HG02571 (cell line): Measurements from ENCODE around the gene PHACTR3.

Source experiments
- ATAC-seq: cut with Tn5 transposase; IDR thresholded peaks from one replicate; pipeline ENCODE4 v1.9.1; 2021; ENCODE audit warnings: mild to moderate bottlenecking, moderate library complexity; ENCODE audit not compliant: unreplicated experiment

Gene PHACTR3

GRCh38 chr20:59785986-59786795, 181.9 kb downstream of the PHACTR3 start:
- ATAC-seq: no peak

- ATAC-seq: no peak
Observed at GRCh38 chr20:59786801-59787537, 182.6 kb downstream of the PHACTR3 start.

DNA sequence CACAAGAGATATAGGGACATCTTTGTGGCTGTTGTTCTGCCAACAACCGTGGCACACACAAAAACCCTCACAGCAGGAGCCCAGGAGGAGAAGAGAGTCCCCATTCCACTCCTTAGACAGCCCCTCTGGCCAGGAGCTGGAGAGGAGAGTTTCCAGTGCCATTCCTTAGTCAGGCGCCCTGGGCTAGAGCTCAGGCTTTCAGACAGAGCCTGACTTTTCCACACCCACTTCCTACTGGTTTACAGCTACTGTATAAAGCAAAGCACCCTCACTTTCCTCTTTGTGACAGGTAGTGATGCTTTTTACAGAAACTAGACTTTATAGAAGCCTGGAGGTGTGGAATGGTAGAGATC, 183.2 kb downstream of the PHACTR3 start:
- ATAC-seq: no peak

DNA sequence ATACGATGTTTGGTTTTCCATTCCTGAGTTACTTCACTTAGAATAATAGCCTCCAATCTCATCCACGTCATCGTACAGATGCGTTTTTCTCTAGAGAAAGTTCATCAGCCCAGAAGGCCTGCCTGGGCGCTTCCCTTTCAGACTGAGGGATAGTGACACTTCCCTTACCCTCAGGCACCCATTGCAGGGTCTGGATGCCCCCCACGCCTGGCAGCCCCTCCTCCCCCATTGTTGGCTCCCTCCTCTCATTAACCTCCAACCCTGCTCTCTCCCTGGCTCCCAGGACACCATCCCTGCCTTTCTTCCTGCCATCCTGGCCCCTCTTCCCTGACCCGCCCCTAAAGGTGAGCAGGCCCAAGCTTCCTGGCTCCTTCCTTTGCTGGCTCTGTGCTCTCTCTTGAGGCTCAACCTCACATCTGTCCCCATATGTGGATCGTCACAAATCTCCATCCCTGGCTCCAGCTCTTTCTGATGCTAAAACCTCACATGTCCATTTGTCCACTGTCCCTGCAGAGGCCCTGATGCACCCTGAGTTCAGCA, 183.9 kb downstream of the PHACTR3 start:
- ATAC-seq: no peak

- ATAC-seq: no peak
Observed at GRCh38 chr20:59788811-59789397, 184.6 kb downstream of the PHACTR3 start.

GRCh38 chr20:59789686-59790085, 185.3 kb downstream of the PHACTR3 start:
- no peak for ATAC-seq

DNA sequence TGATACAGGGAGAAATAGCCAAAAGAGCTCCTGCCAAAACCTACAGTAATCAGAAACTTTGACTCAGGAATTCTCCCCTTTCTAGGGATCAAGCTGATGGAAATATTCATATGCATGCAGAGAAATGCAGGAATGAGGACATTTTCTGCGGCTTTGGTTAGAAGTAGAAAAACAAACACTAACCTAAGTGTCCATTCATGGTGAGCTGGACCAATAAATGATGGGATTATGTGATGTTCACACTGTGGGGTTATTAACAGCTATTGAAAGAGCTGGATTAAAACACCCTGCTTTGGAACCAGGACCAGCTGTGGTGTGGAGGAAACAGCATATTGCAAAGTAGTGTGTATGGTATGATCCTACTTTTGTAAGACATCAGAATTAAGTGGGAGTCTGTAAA, 186.0 kb downstream of the PHACTR3 start:
- no peak for ATAC-seq

DNA sequence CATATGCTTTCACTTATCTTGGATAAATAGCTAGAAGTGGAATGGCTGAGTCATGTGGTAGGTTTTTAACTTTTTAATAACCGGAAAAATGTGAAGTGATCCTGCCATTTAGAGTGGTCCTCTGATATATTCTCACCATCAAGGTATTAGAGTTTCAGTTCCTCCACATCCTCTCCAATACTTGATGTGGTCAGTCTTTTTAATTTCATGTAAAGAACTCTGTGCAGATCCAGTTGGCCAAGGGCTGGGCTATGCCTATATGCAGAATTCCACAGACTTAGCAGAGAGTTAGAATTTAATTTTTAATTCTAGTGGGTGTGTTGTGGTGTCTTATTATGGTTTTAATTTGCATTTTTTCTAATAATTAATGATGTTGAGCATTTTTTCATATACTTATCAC, 188.0 kb downstream of the PHACTR3 start:
- no peak for ATAC-seq

DNA sequence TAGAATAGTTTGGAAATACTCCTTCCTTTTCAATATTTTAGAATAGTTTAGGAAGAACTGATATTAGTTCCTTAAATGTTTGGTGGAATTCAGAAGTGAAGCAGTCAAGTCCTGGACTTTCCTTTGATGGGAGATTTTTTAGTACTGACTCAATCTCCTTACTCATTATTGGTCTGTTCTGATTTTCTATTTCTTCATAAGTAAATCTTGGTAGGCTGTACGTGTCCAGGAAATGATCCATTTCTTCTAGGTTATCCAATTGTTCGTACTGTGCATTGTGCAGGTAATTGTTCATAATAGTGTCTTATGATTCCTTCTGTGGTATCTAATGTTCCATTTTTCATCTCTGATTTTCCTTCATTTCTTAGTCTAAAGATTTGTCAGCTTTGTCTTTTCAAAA, 190.2 kb downstream of the PHACTR3 start:
- no peak for ATAC-seq

DNA sequence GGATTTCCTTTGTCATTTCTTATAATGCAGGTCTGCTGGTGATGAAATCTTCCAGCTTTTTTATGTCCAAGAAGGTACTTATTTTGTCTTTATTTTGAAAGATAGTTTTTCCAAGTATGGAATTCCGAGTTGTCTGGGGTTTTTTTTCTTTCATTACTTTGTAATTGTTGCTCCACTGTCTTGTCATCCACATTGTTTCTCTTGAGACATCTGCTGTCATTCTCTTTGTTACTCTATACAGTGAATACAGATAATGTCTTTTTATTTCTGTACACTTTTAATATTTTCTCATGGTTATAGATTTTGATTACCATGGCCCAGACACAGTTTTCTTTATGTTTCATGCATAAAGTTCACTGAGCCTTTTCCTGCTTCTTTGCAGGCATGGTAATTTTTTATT, 196.0 kb downstream of the PHACTR3 start:
- ATAC-seq: no peak

DNA sequence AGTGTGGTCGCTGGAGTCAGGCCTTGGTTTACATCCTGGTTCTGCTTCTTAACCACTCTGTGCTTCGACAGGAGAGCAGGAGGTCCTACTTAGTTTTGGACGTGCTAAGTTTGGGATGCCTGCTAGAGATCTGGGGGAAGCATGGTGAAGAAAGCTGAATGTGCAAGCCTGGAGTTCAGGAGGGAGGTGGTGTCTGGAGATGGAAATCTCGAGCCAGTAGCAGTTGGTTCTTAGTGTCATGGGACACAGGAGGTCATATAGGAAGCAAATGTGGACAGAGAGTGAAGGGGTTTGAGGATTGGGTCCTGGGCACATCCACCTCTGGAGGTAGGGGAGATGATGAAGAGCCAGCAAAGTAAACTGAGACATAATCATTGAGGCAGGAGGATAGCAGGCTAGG, 197.7 kb downstream of the PHACTR3 start:
- ATAC-seq: no peak

DNA sequence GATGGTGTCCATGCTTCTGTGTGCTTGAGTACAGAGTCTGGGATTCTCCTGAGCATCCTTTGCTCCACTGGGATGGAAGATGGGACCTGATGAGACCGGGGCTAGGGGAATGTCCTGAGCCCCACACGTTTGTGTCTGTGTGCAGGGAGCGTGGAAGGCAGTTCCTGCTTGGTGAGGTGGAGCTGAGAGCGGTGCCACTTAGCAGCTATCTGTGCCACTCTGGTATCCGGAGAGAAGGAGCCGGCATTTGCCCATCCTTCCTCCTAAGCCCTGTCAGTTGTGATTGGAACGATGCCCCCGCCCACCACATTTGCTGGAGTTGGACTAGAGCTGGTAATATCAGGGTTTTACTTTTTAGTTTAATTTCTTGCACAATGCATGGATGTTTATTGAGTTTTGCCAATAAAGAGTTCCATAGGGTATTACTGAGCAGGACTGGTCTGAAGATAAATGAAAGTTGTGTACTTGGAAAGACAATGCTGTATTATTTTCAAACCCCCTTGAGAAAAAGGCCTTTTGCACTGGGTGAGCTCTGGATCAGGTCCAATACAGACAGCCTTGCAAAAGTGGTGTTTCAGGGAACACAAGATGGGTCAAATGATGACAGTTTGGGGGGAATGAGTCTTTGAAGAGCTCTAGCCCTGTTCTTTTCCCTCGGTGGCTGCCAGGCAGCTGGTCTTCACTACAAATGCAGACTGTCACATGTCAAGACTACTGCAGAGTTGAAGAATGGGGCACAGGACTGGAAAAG, 198.3 kb downstream of the PHACTR3 start:
- ATAC-seq: no peak

GRCh38 chr20:59804347-59804746, 200.0 kb downstream of the PHACTR3 start:
- ATAC-seq: no peak

DNA sequence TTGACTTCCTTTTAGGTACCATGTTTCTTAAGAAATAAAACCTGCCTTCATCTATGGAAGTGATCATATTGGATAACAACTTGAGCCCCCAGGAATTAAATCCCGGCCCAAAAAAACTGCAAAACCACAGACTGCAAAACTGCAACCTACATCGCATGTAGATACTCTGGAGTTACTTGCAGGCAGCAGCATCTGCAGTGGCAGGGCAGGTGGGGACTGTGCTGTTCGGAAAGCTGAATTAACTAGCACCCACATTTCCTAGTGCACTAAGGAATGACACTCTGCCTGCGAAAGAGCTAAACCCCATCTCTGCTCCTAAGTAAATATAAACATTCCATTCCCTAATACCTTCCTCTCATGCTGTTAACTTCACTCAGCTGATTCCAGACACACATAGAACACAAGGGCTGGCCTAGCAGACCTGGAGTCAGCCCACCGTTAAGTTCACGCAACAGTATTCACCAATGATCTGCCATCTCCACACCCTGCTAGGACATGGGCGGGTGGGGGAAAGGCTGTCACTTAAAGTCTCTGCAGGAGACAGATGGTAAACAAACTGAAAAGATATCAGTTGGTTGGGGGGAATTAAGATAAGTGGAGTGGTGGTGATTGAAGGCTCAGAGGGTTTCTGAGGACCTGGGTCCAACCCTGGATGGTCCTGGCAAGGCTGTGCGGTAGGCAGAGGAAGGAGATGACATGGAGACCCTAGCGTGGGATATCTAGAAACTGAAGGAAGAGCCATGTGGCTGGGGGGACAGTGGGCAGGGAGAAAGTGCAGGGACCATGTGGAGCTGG, 200.7 kb downstream of the PHACTR3 start:
- no peak for ATAC-seq

DNA sequence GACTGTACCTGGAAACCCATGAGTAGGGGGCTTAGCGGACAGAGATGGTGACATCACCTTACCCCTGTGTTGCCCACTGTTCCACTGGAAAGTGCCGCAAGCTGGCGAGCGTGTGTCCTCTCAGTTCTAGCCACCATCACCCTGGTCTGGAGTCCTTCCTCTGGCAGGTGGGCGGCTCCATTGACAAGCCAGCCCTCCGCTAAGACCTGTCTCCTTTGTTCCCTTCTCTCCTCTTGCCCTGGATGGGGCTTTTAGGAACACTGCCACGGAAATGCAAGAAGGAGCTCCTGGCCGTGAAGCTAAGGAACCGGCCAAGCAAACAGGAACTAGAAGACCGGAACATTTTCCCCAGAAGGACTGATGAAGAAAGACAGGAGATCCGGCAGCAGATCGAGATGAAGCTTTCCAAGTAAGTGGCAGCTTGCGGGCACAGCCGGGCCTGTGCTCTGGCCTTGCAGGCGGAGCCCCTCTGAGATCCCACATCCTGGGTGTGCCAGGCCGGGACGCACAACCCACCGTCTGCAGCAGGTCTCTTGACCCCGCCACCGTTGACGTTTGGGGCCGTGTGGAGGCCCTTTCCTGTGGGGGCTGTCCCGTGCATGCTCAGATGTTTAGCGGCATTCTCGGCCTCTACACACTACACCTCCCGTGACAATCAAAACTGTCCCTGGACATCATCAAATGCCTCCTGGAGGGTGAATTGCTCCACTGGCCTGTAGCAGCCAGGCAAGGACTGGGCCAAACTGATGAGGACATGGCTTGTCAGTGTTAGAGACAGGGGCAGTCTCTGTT, 201.6 kb downstream of the PHACTR3 start:
- ATAC-seq: no peak

DNA sequence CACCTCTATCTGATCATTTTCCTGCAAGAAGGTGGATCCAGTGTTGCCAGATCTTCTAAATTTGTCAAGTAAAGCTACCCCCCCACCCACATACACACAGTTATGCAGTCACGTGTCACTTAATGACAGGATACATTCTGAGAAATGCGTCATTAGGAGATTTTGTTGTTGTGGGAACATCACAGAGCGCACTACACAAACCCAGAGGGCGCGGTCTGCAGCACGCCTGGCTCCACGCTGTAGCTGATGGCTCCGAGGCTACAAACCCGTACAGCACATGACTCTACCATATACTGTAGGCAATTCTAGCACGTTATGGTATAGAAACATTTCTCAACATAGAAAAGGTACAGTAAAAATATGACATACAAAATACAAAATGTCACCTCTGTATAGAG, 202.2 kb downstream of the PHACTR3 start:
- ATAC-seq: no peak

DNA sequence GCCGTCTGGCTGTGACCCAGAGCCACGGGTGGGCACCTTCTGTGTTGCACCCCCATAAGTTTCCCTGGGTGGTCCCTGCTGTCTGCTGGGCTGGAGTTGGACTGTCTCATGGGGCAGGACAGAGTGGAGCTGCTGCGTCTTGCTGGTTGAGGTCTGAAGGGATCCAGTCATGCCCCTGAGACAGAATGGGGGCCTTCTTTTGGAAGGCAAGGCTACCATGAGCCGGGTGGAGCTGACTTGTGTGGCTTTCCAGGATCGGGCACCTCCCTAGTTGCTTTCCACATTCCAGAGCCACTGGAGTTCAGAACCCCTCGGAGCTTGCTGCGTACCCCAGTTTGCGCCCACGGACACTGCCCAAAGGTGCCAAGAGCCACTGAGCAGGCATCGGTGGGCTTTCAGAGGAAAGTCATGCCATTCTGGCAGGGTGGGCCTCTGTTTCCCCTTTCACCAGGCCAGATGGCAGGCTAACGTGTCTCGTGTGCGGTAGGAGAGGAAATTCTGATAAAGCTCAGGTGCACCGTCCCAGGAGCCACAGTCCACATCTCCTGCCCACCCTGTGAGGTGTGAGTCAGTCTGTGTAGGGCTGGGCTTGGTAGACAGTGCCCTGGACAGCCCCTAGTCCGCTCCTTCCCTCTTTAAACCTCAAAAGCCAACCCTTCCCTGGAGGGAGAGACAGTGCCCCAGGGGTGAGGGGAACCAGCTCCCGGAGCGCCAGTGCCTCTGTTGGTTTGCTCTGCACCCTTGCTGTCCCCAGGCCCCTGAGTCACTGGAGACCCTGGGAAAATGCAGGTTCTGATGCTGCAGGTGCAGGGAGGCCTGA, 203.8 kb downstream of the PHACTR3 start:
- ATAC-seq: no peak

DNA sequence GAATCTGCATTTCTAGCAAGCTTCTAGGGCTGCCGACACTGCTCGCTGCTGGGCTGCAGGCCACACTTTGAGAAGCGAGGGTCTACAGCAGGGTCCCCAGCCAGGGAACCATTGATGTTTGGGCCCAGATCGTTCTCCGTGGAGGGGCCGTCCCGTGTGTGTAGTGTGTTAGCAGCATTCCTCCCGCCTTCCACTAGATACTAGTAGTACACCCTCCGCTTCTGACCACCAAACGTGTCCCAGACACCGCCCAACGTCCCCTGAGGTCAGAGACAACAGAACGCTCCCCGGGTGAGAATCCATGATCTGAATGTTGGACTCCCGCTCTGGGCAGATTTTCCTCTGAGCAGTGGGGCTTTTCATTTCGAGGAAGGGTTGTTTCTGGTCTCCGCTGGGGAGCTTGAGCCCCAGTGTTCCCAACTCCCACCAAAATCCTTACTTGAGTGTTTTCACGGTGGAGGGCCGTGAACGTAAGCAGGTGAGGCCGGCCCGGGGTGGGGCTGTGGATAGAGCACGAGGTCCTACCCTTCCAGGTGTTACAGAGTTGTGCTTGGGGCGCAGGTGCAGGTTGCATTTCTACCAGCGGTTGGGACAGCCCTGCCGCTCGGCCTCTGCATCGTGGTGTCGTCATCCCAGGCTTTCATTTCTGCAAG, 204.5 kb downstream of the PHACTR3 start:
- no peak for ATAC-seq
